ENCODE results near the gene AANAT.

GRCh38 chr17:76447931-76448652 is 19.3 kb upstream of the AANAT start:
- TF ChIP-seq, protein P1, sequence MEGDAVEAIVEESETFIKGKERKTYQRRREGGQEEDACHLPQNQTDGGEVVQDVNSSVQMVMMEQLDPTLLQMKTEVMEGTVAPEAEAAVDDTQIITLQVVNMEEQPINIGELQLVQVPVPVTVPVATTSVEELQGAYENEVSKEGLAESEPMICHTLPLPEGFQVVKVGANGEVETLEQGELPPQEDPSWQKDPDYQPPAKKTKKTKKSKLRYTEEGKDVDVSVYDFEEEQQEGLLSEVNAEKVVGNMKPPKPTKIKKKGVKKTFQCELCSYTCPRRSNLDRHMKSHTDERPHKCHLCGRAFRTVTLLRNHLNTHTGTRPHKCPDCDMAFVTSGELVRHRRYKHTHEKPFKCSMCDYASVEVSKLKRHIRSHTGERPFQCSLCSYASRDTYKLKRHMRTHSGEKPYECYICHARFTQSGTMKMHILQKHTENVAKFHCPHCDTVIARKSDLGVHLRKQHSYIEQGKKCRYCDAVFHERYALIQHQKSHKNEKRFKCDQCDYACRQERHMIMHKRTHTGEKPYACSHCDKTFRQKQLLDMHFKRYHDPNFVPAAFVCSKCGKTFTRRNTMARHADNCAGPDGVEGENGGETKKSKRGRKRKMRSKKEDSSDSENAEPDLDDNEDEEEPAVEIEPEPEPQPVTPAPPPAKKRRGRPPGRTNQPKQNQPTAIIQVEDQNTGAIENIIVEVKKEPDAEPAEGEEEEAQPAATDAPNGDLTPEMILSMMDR (IDR thresholded peaks at IDR 0.05 in 2 of 3, conservative IDR thresholded peaks at IDR 0.05 in 1 of 3; ENCODE audit: borderline replicate concordance in 1 of 3, insufficient read depth in 1 of 3, low read depth in 2 of 3, low read length in 2 of 3), result no peak
- TF ChIP-seq POLR2A (IDR thresholded peaks at IDR 0.05; ENCODE audit: borderline replicate concordance, extremely low read depth, insufficient read depth, insufficient read length) (no peak), CEBPB (IDR thresholded peaks at IDR 0.05; ENCODE audit: low read depth) (no peak)
